Lower lobe of right lung (tissue), 2 donors: ENCODE measurements around the gene NCR2. TPM values are rescaled to one million over a fixed set of nuclear protein-coding genes. Genes with fewer than 3 reads are reported as not detected.

Experiments used
- ATAC-seq, 2 donors: fragments of 200-7000 bp; cut with Tn5 transposase; one replicate each; pipeline ENCODE4 v1.9.1; 2020 to 2022; ENCODE audit warnings: mild to moderate bottlenecking in 2 of 2, moderate library complexity in 2 of 2
- DNase-seq: peaks from one replicate; pipeline ENCODE4 v3.0.0-alpha.2; 2020
- H3K27ac ChIP-seq: fragments of 200-600 bp; one replicate; pipeline ENCODE4 v1.8.0; 2022
- H3K27me3 ChIP-seq: fragments of 200-600 bp; one replicate; pipeline ENCODE4 v1.8.0; 2022; ENCODE audit warnings: low read depth
- H3K36me3 ChIP-seq: fragments of 200-600 bp; one replicate; pipeline ENCODE4 v1.8.0; 2022; ENCODE audit warnings: mild to moderate bottlenecking
- H3K4me1 ChIP-seq: fragments of 200-600 bp; one replicate; pipeline ENCODE4 v1.8.0; 2022
- H3K4me3 ChIP-seq: fragments of 200-600 bp; one replicate; pipeline ENCODE4 v1.8.0; 2022; ENCODE audit warnings: mild to moderate bottlenecking
- H3K9me3 ChIP-seq: fragments of 200-600 bp; one replicate; pipeline ENCODE4 v1.8.0; 2022
- intact Hi-C: fragments of 100-400 bp; cut with DNase I; formaldehyde crosslinking; loops from one replicate; pipeline ENCODE4 v1.11.0; 2022
- total RNA-seq: library from RNA; stranded (reverse); fragmentation: NEBNext Ultra II Directional; extraction: Animal tissue kit (Norgen Biotek cat#: 25700); gene quantifications from one replicate; pipeline ENCODE4 v1.2.1, GENCODE V29; 2021
- TF ChIP-seq, protein P1 (sequence below): fragments of 200-600 bp; IDR thresholded peaks from one replicate; pipeline ENCODE4 v1.8.0; 2022; ENCODE audit warnings: antibody characterized with exemption, mild to moderate bottlenecking
- donor health status: DM: no; HTN: yes; CAD: no; lungs with severe emphysema.

NCR2 gene
- total RNA-seq, 1 donor from 2014 or later = not detected

DNA sequence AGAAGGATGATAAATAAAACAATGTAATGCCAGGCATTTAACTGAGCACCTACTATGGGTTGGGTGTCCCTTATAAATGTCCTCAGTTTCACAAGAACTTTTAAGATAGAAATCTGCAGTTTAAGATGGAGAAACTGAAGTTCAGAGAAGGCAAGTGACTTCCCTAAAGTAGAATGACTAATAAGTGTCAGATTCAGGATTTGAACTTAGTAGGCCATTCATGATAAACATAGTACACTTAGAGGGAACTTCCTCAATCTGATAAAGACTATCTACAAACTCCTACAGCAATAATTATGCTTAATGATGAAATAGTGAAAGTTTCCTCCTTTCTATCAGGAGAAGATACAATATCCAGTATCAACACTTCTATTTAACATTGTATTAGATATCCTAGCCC lies 43.9 kb downstream of the NCR2 start:
- no peak for ATAC-seq

DNA sequence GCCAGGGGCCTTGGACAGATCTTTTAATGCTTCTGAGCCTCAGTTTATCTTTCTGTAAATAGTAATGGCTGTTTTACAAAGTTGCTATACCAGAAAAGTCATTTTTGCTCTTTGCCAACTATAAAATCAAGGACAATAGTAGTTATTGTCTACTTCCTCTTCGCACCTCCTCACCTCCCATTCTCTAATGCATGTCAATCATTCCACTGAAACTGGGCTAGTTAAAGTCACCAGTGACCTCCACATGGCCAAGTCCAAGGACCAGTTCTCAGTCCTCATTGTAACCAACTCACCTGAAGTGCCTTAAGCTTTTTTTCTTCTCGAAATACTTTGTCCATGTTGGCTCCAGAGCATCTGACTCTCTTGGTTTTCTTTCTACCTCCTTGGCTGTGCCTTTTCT lies 51.2 kb downstream of the NCR2 start:
- no peak for ATAC-seq
- TF ChIP-seq, protein P1, sequence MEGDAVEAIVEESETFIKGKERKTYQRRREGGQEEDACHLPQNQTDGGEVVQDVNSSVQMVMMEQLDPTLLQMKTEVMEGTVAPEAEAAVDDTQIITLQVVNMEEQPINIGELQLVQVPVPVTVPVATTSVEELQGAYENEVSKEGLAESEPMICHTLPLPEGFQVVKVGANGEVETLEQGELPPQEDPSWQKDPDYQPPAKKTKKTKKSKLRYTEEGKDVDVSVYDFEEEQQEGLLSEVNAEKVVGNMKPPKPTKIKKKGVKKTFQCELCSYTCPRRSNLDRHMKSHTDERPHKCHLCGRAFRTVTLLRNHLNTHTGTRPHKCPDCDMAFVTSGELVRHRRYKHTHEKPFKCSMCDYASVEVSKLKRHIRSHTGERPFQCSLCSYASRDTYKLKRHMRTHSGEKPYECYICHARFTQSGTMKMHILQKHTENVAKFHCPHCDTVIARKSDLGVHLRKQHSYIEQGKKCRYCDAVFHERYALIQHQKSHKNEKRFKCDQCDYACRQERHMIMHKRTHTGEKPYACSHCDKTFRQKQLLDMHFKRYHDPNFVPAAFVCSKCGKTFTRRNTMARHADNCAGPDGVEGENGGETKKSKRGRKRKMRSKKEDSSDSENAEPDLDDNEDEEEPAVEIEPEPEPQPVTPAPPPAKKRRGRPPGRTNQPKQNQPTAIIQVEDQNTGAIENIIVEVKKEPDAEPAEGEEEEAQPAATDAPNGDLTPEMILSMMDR = no peak
- peaks cover 4% of the 10 kb centered on the region for H3K27me3 ChIP-seq
- DNase-seq = no peak
- H3K4me3 ChIP-seq = no peak overlapping the region
- intact Hi-C loops = no loop called here
- H3K9me3 ChIP-seq = no peaks in the 10 kb centered on the region
- no peaks in the 10 kb centered on the region for H3K36me3 ChIP-seq
- H3K4me1 ChIP-seq = no peaks in the 10 kb centered on the region
- no peak overlapping the region for H3K27ac ChIP-seq

More for the DNA sequence above, 43.9 kb downstream of the NCR2 start:
- no peak for DNase-seq
- H3K4me3 ChIP-seq = no peak overlapping the region
- peaks cover 45% of the 10 kb centered on the region for H3K27me3 ChIP-seq
- no peaks in the 10 kb centered on the region for H3K9me3 ChIP-seq
- H3K36me3 ChIP-seq = no peaks in the 10 kb centered on the region
- TF ChIP-seq, protein P1 = no peak
- H3K27ac ChIP-seq = no peak overlapping the region
- peaks cover 4% of the 10 kb centered on the region for H3K4me1 ChIP-seq
- intact Hi-C loops = no loop called here

DNA sequence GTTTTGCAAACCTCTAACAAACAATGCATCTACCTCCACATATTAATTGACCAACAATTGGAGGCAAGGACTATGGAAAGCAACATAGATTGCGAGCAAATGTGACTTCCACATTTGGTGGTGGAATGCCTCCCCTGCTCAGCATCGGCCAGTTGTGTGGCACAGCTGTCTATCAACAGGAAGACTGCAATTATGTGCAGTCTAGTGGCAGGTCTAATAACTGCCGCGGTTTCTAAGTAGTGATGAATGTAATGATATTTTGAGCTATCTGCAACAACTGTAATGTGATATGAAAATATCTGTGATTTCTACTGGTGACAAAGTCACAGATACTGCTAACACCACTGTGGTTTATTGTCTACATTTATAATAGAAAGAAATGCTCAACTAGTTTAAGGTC lies 56.8 kb downstream of the NCR2 start:
- no peaks in the 10 kb centered on the region for H3K4me1 ChIP-seq
- H3K27me3 ChIP-seq = peaks cover 7% of the 10 kb centered on the region
- TF ChIP-seq, protein P1 = no peak
- no peaks in the 10 kb centered on the region for H3K36me3 ChIP-seq
- no peak overlapping the region for H3K4me3 ChIP-seq
- intact Hi-C loops = no loop called here
- H3K9me3 ChIP-seq = peaks cover 14% of the 10 kb centered on the region
- ATAC-seq = no peak
- DNase-seq = no peak
- H3K27ac ChIP-seq = no peak overlapping the region

DNA sequence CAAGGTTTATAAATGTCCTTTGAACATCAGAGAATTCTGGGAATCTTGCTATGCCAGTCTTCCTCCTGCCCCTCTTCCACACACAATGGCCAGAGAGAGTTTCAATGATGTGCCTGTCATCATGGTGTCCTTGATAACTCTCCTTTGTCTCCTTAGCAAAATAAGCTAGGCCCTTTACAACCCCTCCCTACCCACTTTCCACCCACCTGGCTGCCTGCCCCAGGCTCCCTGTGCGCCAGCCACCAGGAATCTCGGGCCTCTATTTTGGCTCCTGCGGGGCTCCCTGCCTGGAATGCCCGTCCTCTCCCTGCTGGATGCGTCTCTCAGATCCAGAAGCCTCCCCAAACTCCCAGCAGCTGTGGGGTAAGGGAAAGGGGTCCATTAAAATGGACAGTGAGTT lies 60.9 kb downstream of the NCR2 start:
- ATAC-seq (no peak), DNase-seq (no peak)
- TF ChIP-seq, protein P1 = no peak
- Histone ChIP-seq H3K4me1 (no peaks in the 10 kb centered on the region), H3K27ac (no peak overlapping the region), H3K9me3 (peaks cover 17% of the 10 kb centered on the region), H3K27me3 (peaks cover 20% of the 10 kb centered on the region), H3K36me3 (no peaks in the 10 kb centered on the region), H3K4me3 (no peak overlapping the region)
- intact Hi-C loops = no loop called here

DNA sequence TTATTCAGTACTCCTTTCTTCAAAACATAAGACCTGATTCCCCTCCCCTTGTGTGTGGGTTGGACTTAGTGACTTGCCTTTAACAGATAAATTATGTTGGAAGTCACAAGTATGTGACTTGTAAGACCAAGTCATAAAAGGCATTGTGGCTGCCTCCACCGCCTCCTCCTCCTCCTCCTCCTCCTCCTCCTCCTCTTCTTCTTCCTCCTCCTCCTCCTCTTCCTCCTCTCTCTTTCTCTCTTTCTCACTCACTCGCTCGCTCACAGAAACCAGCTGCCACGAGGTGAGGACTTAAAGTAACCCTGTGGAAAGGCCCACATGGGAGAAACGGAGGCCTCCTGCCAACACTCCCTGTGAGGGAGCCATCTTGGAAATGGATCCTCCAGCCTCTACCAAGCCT lies 64.0 kb downstream of the NCR2 start:
- no peaks in the 10 kb centered on the region for H3K4me1 ChIP-seq
- H3K27me3 ChIP-seq = peaks cover 22% of the 10 kb centered on the region
- no peak for DNase-seq
- TF ChIP-seq, protein P1 = no peak
- intact Hi-C loops = no loop called here
- ATAC-seq = no peak
- H3K9me3 ChIP-seq = peaks cover 12% of the 10 kb centered on the region
- H3K4me3 ChIP-seq = no peak overlapping the region
- H3K27ac ChIP-seq = no peak overlapping the region
- no peaks in the 10 kb centered on the region for H3K36me3 ChIP-seq

Other genes with a start within 250 kb of the NCR2 start
- 2.0 TPM for gene TREML1, start 181.3 kb upstream of the NCR2 start, total RNA-seq
- gene TREM2, start 172.5 kb upstream of the NCR2 start, total RNA-seq = 58.5 TPM
- gene TREML2, start 134.5 kb upstream of the NCR2 start, total RNA-seq = 1.4 TPM
- gene TREML4, start 107.3 kb upstream of the NCR2 start, total RNA-seq = not detected
- gene TREM1, start 48.9 kb upstream of the NCR2 start, total RNA-seq = 160 TPM
- gene FOXP4, start 210.8 kb downstream of the NCR2 start, total RNA-seq = 30.0 TPM